Measurements from ENCODE around the gene OR2A2. TPM values are rescaled to one million over a fixed set of nuclear protein-coding genes. Genes with fewer than 3 reads are reported as not detected.

Gene OR2A2
- total and polyA plus RNA-seq, 2 donors (not counting 1 experiment from before 2014, with no cell fraction given): not detected

- intact Hi-C loops (cut with micrococcal nuclease): no loop called here
These were observed 49.5 kb downstream of the OR2A2 start for GRCh38 chr7:144158861-144159260.

More at GRCh38 chr7:144158861-144159260, 49.5 kb downstream of the OR2A2 start:
- no peaks in the 10 kb centered on the region for H3K9me3 ChIP-seq (ENCODE audit: control extremely low read depth in 1 of 3, control insufficient read depth in 2 of 3, insufficient read depth in 1 of 3, low read length in 2 of 3)
- H3K79me2 ChIP-seq (ENCODE audit: control insufficient read depth, insufficient read depth, low read length): no peaks in the 10 kb centered on the region
- no peaks in the 10 kb centered on the region for H3K4me1 ChIP-seq (ENCODE audit: control insufficient read depth in 2 of 2, insufficient read depth in 2 of 2, low read length in 2 of 2)
- H3K36me3 ChIP-seq (replicated peaks in 1 of 2; ENCODE audit: control extremely low read depth in 1 of 2, control insufficient read depth in 1 of 2, extremely low read depth in 1 of 2, insufficient read depth in 2 of 2, low read length in 1 of 2): no peaks in the 10 kb centered on the region
- ChIA-PET CTCF (interaction anchor here (0.6 kb wide), 1 partner anchor 232 kb away, joined by 3 read pairs; no protein-coding TSS in a partner anchor), POLR2A (no interaction called here)
- H4K20me1 ChIP-seq (ENCODE audit: control insufficient read depth, insufficient read depth, low read length, poor library complexity, severe bottlenecking): no peaks in the 10 kb centered on the region
- H3K9me3 Mint-ChIP-seq (ENCODE audit: insufficient read depth): no peaks in the 10 kb centered on the region
- H3K27me3 Mint-ChIP-seq: peaks cover 8% of the 10 kb centered on the region
- no peak overlapping the region for H3K4me3 ChIP-seq (ENCODE audit: control extremely low read depth in 1 of 5, extremely low read depth in 1 of 5, insufficient read depth in 1 of 5, low read depth in 2 of 5, low read length in 4 of 5)
- no peak for ATAC-seq (ENCODE audit: low read depth)
- H3K4me2 ChIP-seq (replicated peaks; ENCODE audit: low read depth, low read length, poor library complexity, severe bottlenecking): no peak overlapping the region
- H3K27me3 ChIP-seq (replicated peaks in 1 of 4; ENCODE audit: control extremely low read depth in 1 of 4, control insufficient read depth in 3 of 4, insufficient read depth in 4 of 4, low read length in 3 of 4): no peaks in the 10 kb centered on the region
- H3K4me1 Mint-ChIP-seq: no peaks in the 10 kb centered on the region
- H3K27ac Mint-ChIP-seq: no peak overlapping the region
- WGBS (ENCODE audit: insufficient coverage): no CpG with 5 or more reads among the region's 1 CpG
- no peak overlapping the region for H2AFZ ChIP-seq (ENCODE audit: insufficient read depth, low read depth, low read length, poor library complexity, severe bottlenecking)
- H3K9ac ChIP-seq (ENCODE audit: low read length): no peak overlapping the region
- no peak overlapping the region for H3K4me3 Mint-ChIP-seq
- no peak for DNase-seq
- TF ChIP-seq EZH2 (IDR thresholded peaks at IDR 0.05; ENCODE audit: borderline replicate concordance, insufficient read depth, low read depth, low read length, poor library complexity, severe bottlenecking) (no peak), CTCF (IDR thresholded peaks at IDR 0.05) (no peak)
- H3K27ac ChIP-seq (ENCODE audit: low read length in 2 of 2): no peak overlapping the region

Small RNA genes within 50 kb of the gene (small RNA-seq; reads per million reads assigned to genes)
- gene OR2A41P (ENCODE audit: insufficient read length, low read depth, low replicate concordance): not detected

Other genes with a start within 250 kb of the OR2A2 start
- 17.3 and 19.7 TPM in 2 replicates for gene TCAF1, start 207.4 kb upstream of the OR2A2 start, total RNA-seq
- gene TCAF1, start 207.4 kb upstream of the OR2A2 start, polyA plus RNA-seq: 7.1 and 8.6 TPM in 2 replicates
- not detected in 2 replicates for gene OR2F2, start 174.3 kb upstream of the OR2A2 start, total RNA-seq
- gene OR2F2, start 174.3 kb upstream of the OR2A2 start, polyA plus RNA-seq: not detected in 2 replicates
- not detected in 2 replicates for gene OR2F1, start 154.7 kb upstream of the OR2A2 start, total RNA-seq
- gene OR2F1, start 154.7 kb upstream of the OR2A2 start, polyA plus RNA-seq: not detected in 2 replicates
- not detected in 2 replicates for gene OR6B1, start 109.3 kb upstream of the OR2A2 start, total RNA-seq
- gene OR6B1, start 109.3 kb upstream of the OR2A2 start, polyA plus RNA-seq: not detected in 2 replicates
- gene OR2A5, start 60.6 kb upstream of the OR2A2 start, total RNA-seq: not detected in 2 replicates
- gene OR2A5, start 60.6 kb upstream of the OR2A2 start, polyA plus RNA-seq: not detected in 2 replicates
- gene OR2A25, start 39.8 kb upstream of the OR2A2 start, total RNA-seq: not detected in 2 replicates
- not detected in 2 replicates for gene OR2A25, start 39.8 kb upstream of the OR2A2 start, polyA plus RNA-seq
- gene OR2A12, start 23.3 kb upstream of the OR2A2 start, total RNA-seq: not detected in 2 replicates
- not detected in 2 replicates for gene OR2A12, start 23.3 kb upstream of the OR2A2 start, polyA plus RNA-seq
- gene OR2A14, start 13.6 kb downstream of the OR2A2 start, total RNA-seq: not detected in 2 replicates
- not detected in 2 replicates for gene OR2A14, start 13.6 kb downstream of the OR2A2 start, polyA plus RNA-seq
- gene CTAGE4, start 73.9 kb downstream of the OR2A2 start, total RNA-seq: not detected in 2 replicates
- gene CTAGE4, start 73.9 kb downstream of the OR2A2 start, polyA plus RNA-seq: 0.09 and 0.12 TPM in 2 replicates
- gene ARHGEF35, start 86.2 kb downstream of the OR2A2 start, total RNA-seq: 2.1 and 4.2 TPM in 2 replicates
- 0.34 and 0.36 TPM in 2 replicates for gene ARHGEF35, start 86.2 kb downstream of the OR2A2 start, polyA plus RNA-seq
- gene OR2A42, start 130.0 kb downstream of the OR2A2 start, total RNA-seq: 0.10 TPM in 1 of 2 replicates, not detected in the other
- gene OR2A42, start 130.0 kb downstream of the OR2A2 start, polyA plus RNA-seq: 0.13 and 0.31 TPM in 2 replicates
- gene OR2A7, start 155.2 kb downstream of the OR2A2 start, total RNA-seq: 1.3 and 2.7 TPM in 2 replicates
- 3.3 and 3.6 TPM in 2 replicates for gene OR2A7, start 155.2 kb downstream of the OR2A2 start, polyA plus RNA-seq
- gene CTAGE8, start 159.7 kb downstream of the OR2A2 start, total RNA-seq: 1.3 and 1.4 TPM in 2 replicates
- 0.91 TPM in 2 replicates for gene CTAGE8, start 159.7 kb downstream of the OR2A2 start, polyA plus RNA-seq
- not detected in 2 replicates for gene OR2A1, start 202.8 kb downstream of the OR2A2 start, total RNA-seq
- 0.31 and 0.52 TPM in 2 replicates for gene OR2A1, start 202.8 kb downstream of the OR2A2 start, polyA plus RNA-seq
- 6.9 and 7.9 TPM in 2 replicates for gene ARHGEF5, start 245.8 kb downstream of the OR2A2 start, total RNA-seq
- 6.0 and 6.8 TPM in 2 replicates for gene ARHGEF5, start 245.8 kb downstream of the OR2A2 start, polyA plus RNA-seq